HCT116 (cell line): ENCODE results near the gene MICOS13.

Source experiments
- CEBPB ChIP-seq: IDR thresholded peaks from 2 replicates; pipeline ENCODE4 v1.6.1; 2012; ENCODE audit warnings: low read depth
- EGR1 ChIP-seq: IDR thresholded peaks from 2 replicates; pipeline ENCODE4 v1.6.1; 2012; ENCODE audit warnings: low read depth
- EZH2 ChIP-seq: fragments of 200-600 bp; sonication (generic); IDR thresholded peaks from 2 replicates; pipeline ENCODE4 v1.6.1; 2017; ENCODE audit warnings: antibody characterized with exemption, mixed run types
- EZH2phosphoT487 ChIP-seq: fragments of 200-600 bp; IDR thresholded peaks from 2 replicates; pipeline ENCODE4 v1.6.1; 2018; ENCODE audit warnings: antibody characterized with exemption, borderline replicate concordance
- MAX ChIP-seq: IDR thresholded peaks from 2 replicates; pipeline ENCODE4 v1.6.1; 2012
- POLR2A ChIP-seq: IDR thresholded peaks from 2 replicates; pipeline ENCODE4 v1.7.0; 2011; ENCODE audit warnings: borderline replicate concordance; ENCODE audit not compliant: insufficient read depth, insufficient read length; ENCODE audit errors: extremely low read depth
- POLR2AphosphoS5 ChIP-seq: IDR thresholded peaks from 2 replicates; pipeline ENCODE4 v1.6.1; 2011; ENCODE audit warnings: mild to moderate bottlenecking, low read depth, low read length, moderate library complexity
- RAD21 ChIP-seq: IDR thresholded peaks from 2 replicates; pipeline ENCODE4 v1.6.1; 2012; ENCODE audit warnings: low read depth, mild to moderate bottlenecking
- REST ChIP-seq: IDR thresholded peaks from 2 replicates; pipeline ENCODE4 v1.6.1; 2012; ENCODE audit warnings: low read depth
- SP1 ChIP-seq: IDR thresholded peaks from 2 replicates; pipeline ENCODE4 v1.6.1; 2012; ENCODE audit warnings: low read depth
- SRF ChIP-seq: IDR thresholded peaks from 2 replicates; pipeline ENCODE4 v1.6.1; 2012; ENCODE audit warnings: low read depth
- ZFX ChIP-seq: fragments of 450-650 bp; IDR thresholded peaks from 2 replicates; pipeline ENCODE4 v1.6.1; 2017
- ZNF274 ChIP-seq: fragments of 200-500 bp; sonication (Bioruptor generic); IDR thresholded peaks from 2 replicates; pipeline ENCODE4 v1.6.1; 2014; ENCODE audit warnings: mild to moderate bottlenecking, low read depth, low read length, inconsistent platforms
- TF ChIP-seq, protein P1 (sequence below), 3 experiments: fragments of 200-600 bp in 1 of 3; sonication (generic) in 1 of 3; IDR thresholded peaks in 2 of 3; conservative IDR thresholded peaks in 1 of 3; 2 replicates each; pipeline ENCODE4 v1.5.1; 2012 to 2017; ENCODE audit warnings: low read depth in 2 of 3, low read length in 2 of 3, antibody characterized with exemption in 1 of 3, borderline replicate concordance in 1 of 3, control low read depth in 1 of 3, mild to moderate bottlenecking in 1 of 3, mixed read lengths in 1 of 3, mixed run types in 1 of 3, moderate library complexity in 1 of 3; ENCODE audit not compliant: insufficient read depth in 1 of 3

DNA sequence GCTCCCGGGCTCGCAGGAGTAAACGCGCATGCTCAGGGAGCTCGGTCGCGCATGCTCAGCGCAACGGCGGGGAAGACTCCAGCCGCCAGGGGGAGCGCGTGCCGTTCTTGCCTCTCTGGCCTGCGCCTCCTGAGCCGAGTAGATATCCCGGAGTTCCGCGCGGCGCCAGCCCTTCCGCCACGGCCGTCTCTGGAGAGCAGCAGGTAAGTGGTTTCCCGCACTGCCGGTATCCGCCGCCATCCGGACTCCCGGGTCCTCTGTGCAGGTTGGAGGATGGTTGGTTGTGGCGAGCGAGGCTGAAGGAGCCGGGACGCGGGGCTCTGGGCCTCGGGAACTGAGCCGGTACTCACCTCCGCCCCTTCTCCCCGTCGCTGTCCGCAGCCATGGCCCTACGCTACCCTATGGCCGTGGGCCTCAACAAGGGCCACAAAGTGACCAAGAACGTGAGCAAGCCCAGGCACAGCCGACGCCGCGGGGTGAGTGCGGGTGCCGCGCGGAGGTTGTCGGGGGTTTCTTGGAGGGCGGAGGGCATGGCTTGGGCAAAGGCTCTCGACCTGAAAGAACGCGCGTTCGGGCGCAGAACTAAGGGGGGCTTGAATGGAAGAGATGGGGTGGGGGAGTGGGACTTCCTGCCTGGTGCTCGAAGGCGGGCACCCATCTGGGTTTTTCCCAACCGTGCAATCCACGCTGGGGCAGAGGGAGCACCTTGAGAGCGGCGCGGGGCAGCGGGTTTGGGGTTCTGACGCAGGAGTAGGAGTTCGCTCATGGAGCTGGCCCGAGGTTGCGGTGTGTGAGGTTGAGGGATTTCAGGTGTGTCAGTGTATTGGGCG is 10.0 kb upstream of the MICOS13 start, which contains the start of gene RPL36:
- TF ChIP-seq, protein P1, sequence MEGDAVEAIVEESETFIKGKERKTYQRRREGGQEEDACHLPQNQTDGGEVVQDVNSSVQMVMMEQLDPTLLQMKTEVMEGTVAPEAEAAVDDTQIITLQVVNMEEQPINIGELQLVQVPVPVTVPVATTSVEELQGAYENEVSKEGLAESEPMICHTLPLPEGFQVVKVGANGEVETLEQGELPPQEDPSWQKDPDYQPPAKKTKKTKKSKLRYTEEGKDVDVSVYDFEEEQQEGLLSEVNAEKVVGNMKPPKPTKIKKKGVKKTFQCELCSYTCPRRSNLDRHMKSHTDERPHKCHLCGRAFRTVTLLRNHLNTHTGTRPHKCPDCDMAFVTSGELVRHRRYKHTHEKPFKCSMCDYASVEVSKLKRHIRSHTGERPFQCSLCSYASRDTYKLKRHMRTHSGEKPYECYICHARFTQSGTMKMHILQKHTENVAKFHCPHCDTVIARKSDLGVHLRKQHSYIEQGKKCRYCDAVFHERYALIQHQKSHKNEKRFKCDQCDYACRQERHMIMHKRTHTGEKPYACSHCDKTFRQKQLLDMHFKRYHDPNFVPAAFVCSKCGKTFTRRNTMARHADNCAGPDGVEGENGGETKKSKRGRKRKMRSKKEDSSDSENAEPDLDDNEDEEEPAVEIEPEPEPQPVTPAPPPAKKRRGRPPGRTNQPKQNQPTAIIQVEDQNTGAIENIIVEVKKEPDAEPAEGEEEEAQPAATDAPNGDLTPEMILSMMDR (IDR thresholded peaks at IDR 0.05 in 2 of 3, conservative IDR thresholded peaks at IDR 0.05 in 1 of 3; ENCODE audit: borderline replicate concordance in 1 of 3, insufficient read depth in 1 of 3, low read depth in 2 of 3, low read length in 2 of 3) = peak; percentile 83 to 96 (median 89)
- TF ChIP-seq ZFX (peak; percentile 78; the same call in 1 of the 2 replicates), REST (no peak), POLR2AphosphoS5 (peak; percentile 99), RAD21 (no peak), POLR2A (peak; percentile 95), EGR1 (no peak), MAX (peak; percentile 92), ZNF274 (no peak), SP1 (peak; percentile 49), EZH2phosphoT487 (no peak), CEBPB (no peak), EZH2 (no peak), SRF (no peak)
